A549 (cell line): ENCODE data around the gene HIPK3. TPM values are rescaled to one million over a fixed set of nuclear protein-coding genes. Genes with fewer than 3 reads are reported as not detected.
A peak's percentile ranks its signal among the peaks of the same experiment; 100 is the strongest.

Experiments used
- ATAC-seq, 2 experiments: fragments of 200-7000 bp in 1 of 2; fragments of >200 bp in 1 of 2; cut with Nextera tagmentation in 1 of 2; cut with Tn5 transposase in 1 of 2; 3 replicates each; pipeline versions ENCODE4 v1.8.0 to v1.9.1; 2018 to 2020; ENCODE audit warnings: mild to moderate bottlenecking in 1 of 2, moderate library complexity in 1 of 2
- CTCF ChIA-PET: fragments of 300-600 bp; sonication (Branson Sonifier 250); formaldehyde crosslinking; extraction: SDS; loops from one replicate; lab custom pipeline; 2021; ENCODE audit warnings: antibody characterized with exemption, inconsistent platforms; lab: Yijun Ruan, JAX
- POLR2A ChIA-PET: fragments of 350-600 bp; formaldehyde crosslinking; extraction: SDS; loops from one replicate; lab custom pipeline; 2021; ENCODE audit warnings: antibody characterized with exemption, inconsistent platforms; lab: Yijun Ruan, JAX
- DNase-seq, 2 experiments: peaks; one replicate each; pipeline versions ENCODE4 v3.0.0 to v3.0.0-alpha.2; 2011 to 2016; ENCODE audit warnings: low read depth in 1 of 2, low spot score in 1 of 2
- FAIRE-seq: peaks from 2 replicates; lab custom pipeline; 2011; peaks lifted over from hg19 to GRCh38; lab: Jason Lieb, UNC
- H3K27ac ChIP-seq, 2 experiments: fragments of >200 bp; sonication (Bioruptor Twin); formaldehyde crosslinking; 3 replicates each; pipeline ENCODE4 v1.5.1; 2016 to 2017
- H3K4me1 ChIP-seq: fragments of >200 bp; sonication (Bioruptor Twin); formaldehyde crosslinking; 3 replicates; pipeline ENCODE4 v1.6.1; 2016
- H3K4me2 ChIP-seq: fragments of >200 bp; sonication (Bioruptor Twin); formaldehyde crosslinking; 3 replicates; pipeline ENCODE4 v1.6.1; 2016
- H3K4me3 ChIP-seq: fragments of >200 bp; sonication (Bioruptor Twin); formaldehyde crosslinking; 3 replicates; pipeline ENCODE4 v1.5.1; 2016
- H3K9me3 ChIP-seq: fragments of >200 bp; sonication (Bioruptor Twin); formaldehyde crosslinking; 3 replicates; pipeline ENCODE4 v1.6.1; 2016
- BCL3 ChIP-seq: fragments of >200 bp; sonication (Bioruptor Twin); formaldehyde crosslinking; IDR thresholded peaks from 3 replicates; pipeline ENCODE4 v1.6.1; 2016
- CHD4 ChIP-seq: fragments of 200-600 bp; sonication (generic); IDR thresholded peaks from 2 replicates; pipeline ENCODE4 v1.6.1; 2016; ENCODE audit warnings: antibody characterized with exemption, mild to moderate bottlenecking, borderline replicate concordance
- EHF ChIP-seq: fragments of 250-450 bp; sonication (Bioruptor Pico); IDR thresholded peaks from 2 replicates; pipeline ENCODE4 v1.5.0; 2020; ENCODE audit warnings: mild to moderate bottlenecking
- EHMT2 ChIP-seq: fragments of 200-600 bp; sonication (generic); IDR thresholded peaks from 2 replicates; pipeline ENCODE4 v1.6.1; 2016; ENCODE audit warnings: antibody characterized with exemption, low read depth, mild to moderate bottlenecking, moderate library complexity
- EP300 ChIP-seq, 2 experiments: fragments of >200 bp; sonication (Bioruptor Twin); formaldehyde crosslinking; IDR thresholded peaks; 2 replicates in 1 of 2; 3 replicates in 1 of 2; pipeline ENCODE4 v1.6.1; 2016 to 2017
- ESRRA ChIP-seq: fragments of 150-350 bp; IDR thresholded peaks from 2 replicates; pipeline ENCODE4 v1.6.1; 2014; ENCODE audit warnings: mild to moderate bottlenecking, low read length, borderline replicate concordance
- FOSB ChIP-seq: fragments of 250-450 bp; sonication (Bioruptor Pico); IDR thresholded peaks from 2 replicates; pipeline ENCODE4 v1.5.0; 2020; ENCODE audit warnings: mild to moderate bottlenecking, moderate library complexity
- FOXS1 ChIP-seq: fragments of 250-450 bp; sonication (Bioruptor Pico); IDR thresholded peaks from 2 replicates; pipeline ENCODE4 v1.5.0; 2020; ENCODE audit warnings: mild to moderate bottlenecking, moderate library complexity
- HEYL ChIP-seq: fragments of 250-450 bp; sonication (Bioruptor Pico); IDR thresholded peaks from 2 replicates; pipeline ENCODE4 v1.8.0; 2021; ENCODE audit warnings: mild to moderate bottlenecking, moderate library complexity
- HMGXB4 ChIP-seq: fragments of 250-450 bp; sonication (Bioruptor Pico); IDR thresholded peaks from 2 replicates; pipeline ENCODE4 v1.5.0; 2021; ENCODE audit warnings: mild to moderate bottlenecking, moderate library complexity, borderline replicate concordance
- HOXB5 ChIP-seq: fragments of 250-450 bp; sonication (Bioruptor Pico); IDR thresholded peaks from 2 replicates; pipeline ENCODE4 v1.5.0; 2020; ENCODE audit warnings: mild to moderate bottlenecking, moderate library complexity
- JUN ChIP-seq, 2 experiments: fragments of >200 bp; sonication (Bioruptor Twin); formaldehyde crosslinking; IDR thresholded peaks; 2 replicates in 1 of 2; 3 replicates in 1 of 2; pipeline ENCODE4 v1.6.1; 2016 to 2017
- KDM5A ChIP-seq: fragments of 200-600 bp; sonication (generic); IDR thresholded peaks from 2 replicates; pipeline ENCODE4 v1.6.1; 2016; ENCODE audit warnings: antibody characterized with exemption, mild to moderate bottlenecking
- NFE2L2 ChIP-seq: fragments of 150-350 bp; conservative IDR thresholded peaks from 2 replicates; pipeline ENCODE4 v1.6.1; 2014; ENCODE audit warnings: low read length
- NPAS2 ChIP-seq: fragments of 250-450 bp; sonication (Bioruptor Pico); IDR thresholded peaks from 2 replicates; pipeline ENCODE4 v1.8.0; 2022; ENCODE audit warnings: mild to moderate bottlenecking, moderate library complexity, borderline replicate concordance
- PHF8 ChIP-seq: fragments of 200-600 bp; sonication (generic); IDR thresholded peaks from 2 replicates; pipeline ENCODE4 v1.6.1; 2016; ENCODE audit warnings: low read depth, mild to moderate bottlenecking, antibody characterized with exemption, moderate library complexity, borderline replicate concordance
- POLR2A ChIP-seq: IDR thresholded peaks from 2 replicates; pipeline ENCODE4 v1.6.1; 2012; ENCODE audit warnings: mild to moderate bottlenecking, low read length
- RAD21 ChIP-seq, 2 experiments: fragments of >200 bp in 1 of 2; sonication (Bioruptor Twin) in 1 of 2; formaldehyde crosslinking in 1 of 2; IDR thresholded peaks in 1 of 2; conservative IDR thresholded peaks in 1 of 2; 2 replicates in 1 of 2; 3 replicates in 1 of 2; pipeline ENCODE4 v1.6.1; 2012 to 2018; ENCODE audit warnings: inconsistent platforms in 1 of 2
- RARB ChIP-seq: fragments of 250-450 bp; sonication (Bioruptor Pico); IDR thresholded peaks from 2 replicates; pipeline ENCODE4 v1.8.0; 2021; ENCODE audit warnings: mild to moderate bottlenecking, moderate library complexity
- SMC3 ChIP-seq: fragments of >200 bp; sonication (Bioruptor Twin); formaldehyde crosslinking; IDR thresholded peaks from 3 replicates; pipeline ENCODE4 v1.6.1; 2018; ENCODE audit warnings: inconsistent platforms
- TFCP2L1 ChIP-seq: fragments of 250-450 bp; sonication (Bioruptor Pico); IDR thresholded peaks from 2 replicates; pipeline ENCODE4 v1.5.0; 2021; ENCODE audit warnings: mild to moderate bottlenecking
- WGBS: methylation state at CpG from one replicate; pipeline ENCODE4 v1.1.6; 2017; ENCODE audit errors: missing lambda C conversion rate; 5-methylcytosine and 5-hydroxymethylcytosine counted together
- polyA minus RNA-seq: library from RNA; depleted of rRNA, polyadenylated mRNA; stranded (reverse); fragments of >200 nt; gene quantifications from 2 replicates; pipeline ENCODE4 v1.2.3, GENCODE V29; 2011; rRNA and poly(A)+ RNA removed
- polyA plus RNA-seq, 4 experiments: library from polyadenylated mRNA; depleted of rRNA in 3 of 4; stranded (reverse); fragments of >200 nt; fragmentation: RNase III in 1 of 4; extraction: RNeasy Plus Mini Kit Qiagen cat#74134 plus additional on column Dnase treatment in 1 of 4; gene quantifications; 2 replicates in 3 of 4; 3 replicates in 1 of 4; pipeline ENCODE4 v1.2.3, GENCODE V29; 2011 to 2017
- TF ChIP-seq, protein P1 (sequence below): IDR thresholded peaks from 2 replicates; pipeline ENCODE4 v1.6.1; 2012
- TF ChIP-seq, protein P2 (sequence below): fragments of >200 bp; sonication (Bioruptor Twin); formaldehyde crosslinking; IDR thresholded peaks from 3 replicates; pipeline ENCODE4 v1.5.1; 2016
- TF ChIP-seq, protein P3 (sequence below): fragments of 200-600 bp; sonication (generic); IDR thresholded peaks from 2 replicates; pipeline ENCODE4 v1.6.1; 2016; ENCODE audit warnings: antibody characterized with exemption, mild to moderate bottlenecking, moderate library complexity

Gene HIPK3
- 31.6 and 37.5 TPM in 2 replicates for polyA plus RNA-seq (2011; rRNA removed)
- 5.3 and 7.1 TPM in 2 replicates for polyA plus RNA-seq (2012; cell fraction: cytosol; rRNA removed)
- polyA plus RNA-seq (2012; cell fraction: nucleus; rRNA removed), result 4.5 and 6.0 TPM in 2 replicates
- polyA plus RNA-seq (2017; fragmentation: RNase III; extraction: RNeasy Plus Mini Kit Qiagen cat#74134 plus additional on column Dnase treatment), result 12.7 to 15.7 TPM (median 15.1 TPM) in 3 replicates
- polyA minus RNA-seq, result 93.0 and 111 TPM in 2 replicates

- H3K4me1 ChIP-seq, result peaks cover 23% of the 10 kb centered on the region
- peak; percentile 77 to 79 for DNase-seq
- whole genome bisulfite sequencing, result 3% methylated on average over 7 of the region's 85 CpGs
- peak within 1 kb of the TSS; percentile 99 to 100 for H3K27ac ChIP-seq
- H3K4me3 ChIP-seq, result peak within 1 kb of the TSS; percentile 94
- TF ChIP-seq PHF8, result peak; percentile 86
- TF ChIP-seq TFCP2L1 (CRISPR knock-in tag), result 0 out of 2 replicates have a peak, but pooled peaks have one; percentile 37
- TF ChIP-seq HMGXB4, result peak; percentile 79; the same call in 1 of the 2 replicates
- TF ChIP-seq SMC3, result peak; percentile 48; the same call in 2 of the 3 replicates
- no peak for TF ChIP-seq FOXS1 (CRISPR knock-in tag)
- 0 out of 3 replicates have a peak, but pooled peaks have one; percentile 43 for TF ChIP-seq BCL3
- TF ChIP-seq EP300 (IDR thresholded peaks at IDR 0.05), result no peak
- TF ChIP-seq KDM5A, result no peak
- TF ChIP-seq, protein P1, sequence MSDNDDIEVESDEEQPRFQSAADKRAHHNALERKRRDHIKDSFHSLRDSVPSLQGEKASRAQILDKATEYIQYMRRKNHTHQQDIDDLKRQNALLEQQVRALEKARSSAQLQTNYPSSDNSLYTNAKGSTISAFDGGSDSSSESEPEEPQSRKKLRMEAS, result peak; percentile 55; the same call in 1 of the 2 replicates
- TF ChIP-seq, protein P2, sequence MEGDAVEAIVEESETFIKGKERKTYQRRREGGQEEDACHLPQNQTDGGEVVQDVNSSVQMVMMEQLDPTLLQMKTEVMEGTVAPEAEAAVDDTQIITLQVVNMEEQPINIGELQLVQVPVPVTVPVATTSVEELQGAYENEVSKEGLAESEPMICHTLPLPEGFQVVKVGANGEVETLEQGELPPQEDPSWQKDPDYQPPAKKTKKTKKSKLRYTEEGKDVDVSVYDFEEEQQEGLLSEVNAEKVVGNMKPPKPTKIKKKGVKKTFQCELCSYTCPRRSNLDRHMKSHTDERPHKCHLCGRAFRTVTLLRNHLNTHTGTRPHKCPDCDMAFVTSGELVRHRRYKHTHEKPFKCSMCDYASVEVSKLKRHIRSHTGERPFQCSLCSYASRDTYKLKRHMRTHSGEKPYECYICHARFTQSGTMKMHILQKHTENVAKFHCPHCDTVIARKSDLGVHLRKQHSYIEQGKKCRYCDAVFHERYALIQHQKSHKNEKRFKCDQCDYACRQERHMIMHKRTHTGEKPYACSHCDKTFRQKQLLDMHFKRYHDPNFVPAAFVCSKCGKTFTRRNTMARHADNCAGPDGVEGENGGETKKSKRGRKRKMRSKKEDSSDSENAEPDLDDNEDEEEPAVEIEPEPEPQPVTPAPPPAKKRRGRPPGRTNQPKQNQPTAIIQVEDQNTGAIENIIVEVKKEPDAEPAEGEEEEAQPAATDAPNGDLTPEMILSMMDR, result peak; percentile 60
- TF ChIP-seq JUN (IDR thresholded peaks at IDR 0.05), result peak; percentile 35 to 77; a peak in 3 of 5 replicates
- TF ChIP-seq HOXB5 (CRISPR knock-in tag), result no peak
- peak; percentile 75; the same call in 1 of the 2 replicates for TF ChIP-seq POLR2A
- H3K9me3 ChIP-seq, result no peaks in the 10 kb centered on the region
- peak; percentile 83 to 87 for ATAC-seq
- peak within 1 kb of the TSS; percentile 90 for H3K4me2 ChIP-seq
- POLR2A ChIA-PET, result interaction anchor here (0.6 kb wide), 1 partner anchor 82 kb away, joined by 3 read pairs; no protein-coding TSS in a partner anchor
- CTCF ChIA-PET, result interaction anchor here (0.6 kb wide), 1 partner anchor 64 kb away, joined by 3 read pairs; no protein-coding TSS in a partner anchor
- no peak for FAIRE-seq
Measured at GRCh38 chr11:33257160-33257896, at the start of gene HIPK3. HIPK3 (plus strand) TSS chr11:33257381.

- Histone ChIP-seq H3K4me2 (no peak overlapping the region), H3K4me3 (no peak overlapping the region), H3K27ac (no peak overlapping the region), H3K4me1 (no peaks in the 10 kb centered on the region), H3K9me3 (no peaks in the 10 kb centered on the region)
- TF ChIP-seq EHMT2 (no peak), EHF (CRISPR knock-in tag) (no peak), RAD21 (conservative IDR thresholded peaks at IDR 0.05 in 1 of 2, IDR thresholded peaks at IDR 0.05 in 1 of 2) (no peak), HEYL (CRISPR knock-in tag) (no peak), RARB (no peak), ESRRA (no peak), JUN (IDR thresholded peaks at IDR 0.05) (no peak), HOXB5 (CRISPR knock-in tag) (no peak), FOSB (CRISPR knock-in tag) (no peak), CHD4 (no peak), NPAS2 (CRISPR knock-in tag) (no peak), FOXS1 (CRISPR knock-in tag) (no peak), NFE2L2 (no peak)
- TF ChIP-seq, protein P1, result no peak
- TF ChIP-seq, protein P3, sequence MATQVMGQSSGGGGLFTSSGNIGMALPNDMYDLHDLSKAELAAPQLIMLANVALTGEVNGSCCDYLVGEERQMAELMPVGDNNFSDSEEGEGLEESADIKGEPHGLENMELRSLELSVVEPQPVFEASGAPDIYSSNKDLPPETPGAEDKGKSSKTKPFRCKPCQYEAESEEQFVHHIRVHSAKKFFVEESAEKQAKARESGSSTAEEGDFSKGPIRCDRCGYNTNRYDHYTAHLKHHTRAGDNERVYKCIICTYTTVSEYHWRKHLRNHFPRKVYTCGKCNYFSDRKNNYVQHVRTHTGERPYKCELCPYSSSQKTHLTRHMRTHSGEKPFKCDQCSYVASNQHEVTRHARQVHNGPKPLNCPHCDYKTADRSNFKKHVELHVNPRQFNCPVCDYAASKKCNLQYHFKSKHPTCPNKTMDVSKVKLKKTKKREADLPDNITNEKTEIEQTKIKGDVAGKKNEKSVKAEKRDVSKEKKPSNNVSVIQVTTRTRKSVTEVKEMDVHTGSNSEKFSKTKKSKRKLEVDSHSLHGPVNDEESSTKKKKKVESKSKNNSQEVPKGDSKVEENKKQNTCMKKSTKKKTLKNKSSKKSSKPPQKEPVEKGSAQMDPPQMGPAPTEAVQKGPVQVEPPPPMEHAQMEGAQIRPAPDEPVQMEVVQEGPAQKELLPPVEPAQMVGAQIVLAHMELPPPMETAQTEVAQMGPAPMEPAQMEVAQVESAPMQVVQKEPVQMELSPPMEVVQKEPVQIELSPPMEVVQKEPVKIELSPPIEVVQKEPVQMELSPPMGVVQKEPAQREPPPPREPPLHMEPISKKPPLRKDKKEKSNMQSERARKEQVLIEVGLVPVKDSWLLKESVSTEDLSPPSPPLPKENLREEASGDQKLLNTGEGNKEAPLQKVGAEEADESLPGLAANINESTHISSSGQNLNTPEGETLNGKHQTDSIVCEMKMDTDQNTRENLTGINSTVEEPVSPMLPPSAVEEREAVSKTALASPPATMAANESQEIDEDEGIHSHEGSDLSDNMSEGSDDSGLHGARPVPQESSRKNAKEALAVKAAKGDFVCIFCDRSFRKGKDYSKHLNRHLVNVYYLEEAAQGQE, result no peak
- ChIA-PET CTCF (interaction anchor here (1.0 to 1.1 kb wide), 2 partner anchors 16 to 122 kb away, joined by 3 read pairs; no protein-coding TSS in a partner anchor), POLR2A (no interaction called here)
- peak in 1 of 2 experiments; percentile 27; a peak in 2 of 6 replicates for ATAC-seq
- DNase-seq, result no peak
- no peak for FAIRE-seq
- WGBS, result 62% methylated on average over 4 of the region's 4 CpGs
Measured at GRCh38 chr11:33207408-33207985, 49.7 kb upstream of the HIPK3 start.
